DND-41 (cell line): Measurements from ENCODE around the gene BCAP29.

Source experiments
- ATAC-seq: fragments of 200-7000 bp; cut with Tn5 transposase; 3 replicates; pipeline ENCODE4 v1.9.1; 2021; ENCODE audit warnings: low read depth; ENCODE audit not compliant: insufficient read depth
- DNase-seq: peaks from one replicate; pipeline ENCODE4 v3.0.0-alpha.2; 2020
- H2AFZ ChIP-seq: 2 replicates; pipeline ENCODE4 v1.6.0; 2012; ENCODE audit warnings: low read depth, low read length
- H3K27ac ChIP-seq: 2 replicates; pipeline ENCODE4 v1.5.1; 2012; ENCODE audit warnings: low read length, inconsistent platforms
- H3K27me3 ChIP-seq: fragments of 200-600 bp; sonication (generic); 2 replicates; pipeline ENCODE4 v1.6.0; 2012; ENCODE audit warnings: low read length, mild to moderate bottlenecking, inconsistent platforms; ENCODE audit not compliant: insufficient read depth, poor library complexity
- H3K36me3 ChIP-seq: 2 replicates; pipeline ENCODE4 v1.5.1; 2012; ENCODE audit warnings: low read length, inconsistent platforms; ENCODE audit not compliant: insufficient read depth
- H3K4me1 ChIP-seq: 2 replicates; pipeline ENCODE4 v1.5.1; 2012; ENCODE audit warnings: mild to moderate bottlenecking, low read length; ENCODE audit not compliant: insufficient read depth
- H3K4me2 ChIP-seq: 2 replicates; pipeline ENCODE4 v1.6.0; 2012; ENCODE audit warnings: mild to moderate bottlenecking, moderate library complexity, low read length, inconsistent platforms; ENCODE audit not compliant: insufficient read depth
- H3K4me3 ChIP-seq, 2 experiments: fragments of 200-600 bp in 1 of 2; shearing (Covaris generic) in 1 of 2; 2 replicates each; pipeline ENCODE4 v1.5.1; 2012 to 2016; ENCODE audit warnings: inconsistent platforms in 2 of 2, low read length in 2 of 2, mild to moderate bottlenecking in 2 of 2, low read depth in 1 of 2, moderate library complexity in 1 of 2
- H3K79me2 ChIP-seq: 2 replicates; pipeline ENCODE4 v1.6.0; 2012; ENCODE audit warnings: low read length, inconsistent platforms; ENCODE audit not compliant: insufficient read depth
- H3K9ac ChIP-seq: 2 replicates; pipeline ENCODE4 v1.6.0; 2012; ENCODE audit warnings: low read depth, mild to moderate bottlenecking, inconsistent platforms, low read length, moderate library complexity
- H3K9me3 ChIP-seq: 2 replicates; pipeline ENCODE4 v1.5.1; 2012; ENCODE audit warnings: low read length, moderate library complexity, mild to moderate bottlenecking, inconsistent platforms; ENCODE audit not compliant: insufficient read depth, severe bottlenecking
- H4K20me1 ChIP-seq: 2 replicates; pipeline ENCODE4 v1.6.0; 2012; ENCODE audit warnings: low read length; ENCODE audit not compliant: insufficient read depth
- EZH2 ChIP-seq: IDR thresholded peaks from 3 replicates; pipeline ENCODE4 v1.6.1; 2012; ENCODE audit warnings: borderline replicate concordance, low read depth, mild to moderate bottlenecking, moderate library complexity, low read length, inconsistent platforms; ENCODE audit not compliant: severe bottlenecking
- TF ChIP-seq, protein P1 (sequence below): IDR thresholded peaks from 2 replicates; pipeline ENCODE4 v1.5.1; 2012; ENCODE audit warnings: borderline replicate concordance, low read length, moderate library complexity, mild to moderate bottlenecking; ENCODE audit not compliant: poor library complexity, severe bottlenecking; ENCODE audit errors: extremely low read depth

The BCAP29 gene

DNA sequence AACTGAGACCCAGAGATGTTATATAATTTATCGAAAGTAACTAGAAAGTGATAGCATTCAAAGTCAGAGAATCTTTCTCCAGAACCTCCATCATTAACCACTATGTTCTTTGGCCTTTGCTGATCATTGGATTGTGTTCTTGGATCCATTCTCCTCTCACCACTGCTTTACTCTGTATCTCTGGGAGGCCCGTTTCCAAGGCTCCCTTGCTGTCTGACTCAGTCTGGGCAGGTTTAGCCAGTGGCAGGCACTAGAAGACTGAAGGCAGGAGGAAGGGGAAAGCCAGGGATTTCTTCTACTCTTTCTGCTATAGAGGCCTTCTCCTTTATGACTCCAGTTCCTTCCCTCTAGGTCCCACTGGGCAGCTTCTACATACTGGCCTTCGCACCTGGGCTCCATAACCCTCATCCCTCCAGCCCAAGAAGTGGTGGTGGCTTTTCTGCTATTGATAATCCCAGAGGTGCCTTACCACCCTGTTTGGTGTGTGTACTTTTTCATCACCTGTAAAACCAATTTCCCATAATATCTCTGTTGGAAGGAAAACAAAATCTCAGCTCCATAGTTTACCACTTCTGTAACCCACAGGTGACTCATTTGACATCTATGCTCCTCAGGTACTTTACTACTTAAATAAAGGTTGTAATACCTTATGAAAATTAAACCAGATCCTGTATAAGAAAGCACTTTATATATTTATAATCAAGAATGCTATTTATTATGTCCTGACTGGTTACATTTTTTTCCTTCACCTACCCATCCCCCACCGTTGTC lies 36.0 kb downstream of the BCAP29 start:
- H3K9ac ChIP-seq, result no peak overlapping the region
- H3K4me1 ChIP-seq, result no peaks in the 10 kb centered on the region
- no peak overlapping the region for H3K27ac ChIP-seq
- no peak for DNase-seq
- no peak for TF ChIP-seq EZH2
- TF ChIP-seq, protein P1, sequence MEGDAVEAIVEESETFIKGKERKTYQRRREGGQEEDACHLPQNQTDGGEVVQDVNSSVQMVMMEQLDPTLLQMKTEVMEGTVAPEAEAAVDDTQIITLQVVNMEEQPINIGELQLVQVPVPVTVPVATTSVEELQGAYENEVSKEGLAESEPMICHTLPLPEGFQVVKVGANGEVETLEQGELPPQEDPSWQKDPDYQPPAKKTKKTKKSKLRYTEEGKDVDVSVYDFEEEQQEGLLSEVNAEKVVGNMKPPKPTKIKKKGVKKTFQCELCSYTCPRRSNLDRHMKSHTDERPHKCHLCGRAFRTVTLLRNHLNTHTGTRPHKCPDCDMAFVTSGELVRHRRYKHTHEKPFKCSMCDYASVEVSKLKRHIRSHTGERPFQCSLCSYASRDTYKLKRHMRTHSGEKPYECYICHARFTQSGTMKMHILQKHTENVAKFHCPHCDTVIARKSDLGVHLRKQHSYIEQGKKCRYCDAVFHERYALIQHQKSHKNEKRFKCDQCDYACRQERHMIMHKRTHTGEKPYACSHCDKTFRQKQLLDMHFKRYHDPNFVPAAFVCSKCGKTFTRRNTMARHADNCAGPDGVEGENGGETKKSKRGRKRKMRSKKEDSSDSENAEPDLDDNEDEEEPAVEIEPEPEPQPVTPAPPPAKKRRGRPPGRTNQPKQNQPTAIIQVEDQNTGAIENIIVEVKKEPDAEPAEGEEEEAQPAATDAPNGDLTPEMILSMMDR, result no peak
- no peaks in the 10 kb centered on the region for H3K27me3 ChIP-seq
- H3K36me3 ChIP-seq, result peaks cover 41% of the 10 kb centered on the region
- no peak overlapping the region for H3K4me3 ChIP-seq
- no peak overlapping the region for H2AFZ ChIP-seq
- ATAC-seq, result no peak
- no peaks in the 10 kb centered on the region for H4K20me1 ChIP-seq
- H3K4me2 ChIP-seq, result no peak overlapping the region
- no peaks in the 10 kb centered on the region for H3K79me2 ChIP-seq
- no peaks in the 10 kb centered on the region for H3K9me3 ChIP-seq

DNA sequence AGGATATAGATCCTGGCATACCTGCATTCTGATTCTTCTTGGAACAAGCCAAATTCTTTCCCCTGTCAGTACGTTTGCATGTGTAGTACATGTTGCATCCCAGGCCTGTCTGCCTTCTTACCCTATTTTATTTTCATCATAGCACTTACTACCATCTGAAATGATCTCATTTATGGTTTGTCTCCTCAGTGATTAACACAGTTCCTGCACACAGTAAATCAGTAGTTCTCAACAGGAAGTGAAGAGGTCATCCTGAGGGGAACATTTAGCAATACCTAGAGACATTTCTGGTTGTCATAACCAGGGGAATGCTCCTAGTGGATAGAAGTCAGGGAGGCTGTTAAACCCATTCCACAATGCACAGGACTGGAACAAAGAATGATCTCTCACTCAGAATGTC lies 42.4 kb downstream of the BCAP29 start:
- Histone ChIP-seq H3K27ac (no peak overlapping the region), H3K4me1 (no peaks in the 10 kb centered on the region), H3K9me3 (no peaks in the 10 kb centered on the region), H4K20me1 (no peaks in the 10 kb centered on the region), H3K4me2 (no peak overlapping the region), H2AFZ (no peak overlapping the region), H3K9ac (no peak overlapping the region), H3K79me2 (no peaks in the 10 kb centered on the region), H3K36me3 (peaks cover 27% of the 10 kb centered on the region), H3K4me3 (no peak overlapping the region), H3K27me3 (no peaks in the 10 kb centered on the region)
- no peak for ATAC-seq
- no peak for DNase-seq
- TF ChIP-seq, protein P1, result no peak
- no peak for TF ChIP-seq EZH2

DNA sequence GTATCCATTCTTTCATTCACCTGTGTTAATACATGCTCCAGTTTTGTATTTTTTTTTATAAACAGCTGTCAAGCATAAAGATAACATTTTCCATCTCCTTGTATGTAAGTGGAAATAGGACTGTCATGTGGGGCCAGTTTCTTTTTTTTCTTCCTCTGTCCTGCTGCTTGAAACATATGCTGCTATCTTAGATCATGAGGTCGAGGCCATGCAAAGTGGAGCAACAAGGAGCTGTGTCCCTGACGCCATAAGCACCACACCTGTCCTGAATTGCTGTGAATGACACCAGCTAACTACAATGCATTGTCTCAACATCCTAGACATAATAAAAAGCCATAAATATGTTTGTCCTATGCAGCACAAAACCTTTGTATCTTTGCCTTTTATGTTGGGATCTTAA lies 42.8 kb downstream of the BCAP29 start:
- Histone ChIP-seq H3K79me2 (no peaks in the 10 kb centered on the region), H3K9ac (no peak overlapping the region), H3K4me1 (no peaks in the 10 kb centered on the region), H3K36me3 (peaks cover 22% of the 10 kb centered on the region), H3K4me3 (no peak overlapping the region), H3K4me2 (no peak overlapping the region), H3K9me3 (no peaks in the 10 kb centered on the region), H2AFZ (no peak overlapping the region), H3K27me3 (no peaks in the 10 kb centered on the region), H3K27ac (no peak overlapping the region), H4K20me1 (no peaks in the 10 kb centered on the region)
- DNase-seq, result no peak
- no peak for ATAC-seq
- TF ChIP-seq, protein P1, result no peak
- no peak for TF ChIP-seq EZH2
